Activated CD4-positive, alpha-beta memory T cell treated with anti-CD3 and anti-CD28 coated beads, Interleukin-2, amount 10 ng/mL, durations not matched to agents 7 days and 5 days (primary cell): ENCODE measurements around the gene TUSC2. TPM values are rescaled to one million over a fixed set of nuclear protein-coding genes. Genes with fewer than 3 reads are reported as not detected.

ENCODE experiments used
- CTCF ChIA-PET: fragments of 350-600 bp; sonication (Branson Sonifier 250); formaldehyde crosslinking; loops from one replicate; lab custom pipeline; 2021; ENCODE audit warnings: antibody characterized with exemption, inconsistent platforms; lab: Charles Lee
- POLR2A ChIA-PET: fragments of 350-600 bp; sonication (Branson Sonifier 250); formaldehyde crosslinking; loops from one replicate; lab custom pipeline; 2021; ENCODE audit warnings: antibody characterized with exemption; lab: Charles Lee
- DNase-seq: peaks from one replicate; pipeline ENCODE4 v3.0.0-alpha.2; 2020
- H3K27ac Mint-ChIP-seq: one replicate; pipeline ENCODE4 v1.8.0; 2021; ENCODE audit warnings: mild to moderate bottlenecking, mixed read lengths
- H3K27me3 Mint-ChIP-seq: one replicate; pipeline ENCODE4 v1.8.0; 2021; ENCODE audit warnings: mixed read lengths
- H3K36me3 Mint-ChIP-seq: one replicate; pipeline ENCODE4 v1.8.0; 2021; ENCODE audit warnings: low read depth, mixed read lengths
- H3K4me1 Mint-ChIP-seq: one replicate; pipeline ENCODE4 v1.8.0; 2021; ENCODE audit warnings: mixed read lengths
- H3K4me3 Mint-ChIP-seq: one replicate; pipeline ENCODE4 v1.8.0; 2021; ENCODE audit warnings: mild to moderate bottlenecking, mixed read lengths
- H3K9me3 Mint-ChIP-seq: one replicate; pipeline ENCODE4 v1.8.0; 2021; ENCODE audit warnings: mixed read lengths
- total RNA-seq, 2 experiments: library from RNA; stranded (reverse); gene quantifications; one replicate each; pipeline ENCODE4 v1.2.3, GENCODE V29; 2021

Gene TUSC2
- total RNA-seq, 2 experiments from 2014 or later: 16.8 to 17.9 TPM

DNA sequence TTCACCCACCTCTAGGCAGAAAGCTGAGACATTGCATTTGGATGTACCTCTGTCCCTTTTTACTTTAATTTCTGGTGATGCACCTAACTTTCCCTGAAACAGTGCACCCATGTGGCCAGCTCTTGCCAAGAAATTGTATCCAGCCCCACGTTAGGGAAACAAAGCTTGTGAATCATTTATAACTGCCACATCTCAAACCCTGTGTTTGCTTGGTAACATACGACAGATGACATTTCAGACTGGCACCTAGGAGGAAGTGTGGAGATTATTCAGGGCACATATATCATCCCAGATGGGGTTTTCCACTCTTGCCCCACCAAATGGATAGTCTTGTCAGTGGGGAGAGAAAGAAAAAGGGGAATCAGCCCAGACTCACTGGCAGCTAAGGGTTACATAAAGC lies 24.8 kb upstream of the TUSC2 start:
- POLR2A ChIA-PET: interaction anchor here (0.8 to 32.1 kb wide), 4 partner anchors 25 to 265 kb away, joined by 3 to 704 read pairs (median 4); partner anchors contain the start of genes HYAL2, RASSF1 and TUSC2
- H3K9me3 Mint-ChIP-seq: no peaks in the 10 kb centered on the region
- H3K27ac Mint-ChIP-seq: peak overlapping the region; percentile 53
- peaks cover 69% of the 10 kb centered on the region for H3K4me1 Mint-ChIP-seq
- peaks cover 53% of the 10 kb centered on the region for H3K36me3 Mint-ChIP-seq
- CTCF ChIA-PET: interaction anchor here (0.6 to 7.0 kb wide), 7 partner anchors 10 to 203 kb away, joined by 3 to 31 read pairs (median 4); partner anchors contain the start of genes HYAL3, NAA80 and RASSF1
- DNase-seq: no peak
- no peaks in the 10 kb centered on the region for H3K27me3 Mint-ChIP-seq
- no peak overlapping the region for H3K4me3 Mint-ChIP-seq

DNA sequence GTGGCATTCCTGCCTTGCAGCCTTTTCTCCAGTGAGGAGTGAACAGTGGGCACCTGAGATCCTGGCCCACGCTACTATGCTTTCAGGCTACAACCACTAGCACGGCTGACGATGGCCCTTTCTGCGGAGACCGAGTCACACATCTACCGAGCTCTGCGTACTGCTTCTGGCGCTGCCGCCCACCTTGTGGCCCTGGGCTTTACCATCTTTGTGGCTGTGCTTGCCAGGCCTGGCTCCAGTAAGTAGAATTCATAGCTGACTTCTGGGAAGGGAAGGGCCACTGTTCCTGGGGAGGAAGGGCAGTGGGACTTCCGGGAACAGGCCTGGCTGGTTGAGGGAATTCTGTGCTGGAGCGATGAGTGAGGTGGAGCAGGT lies 23.3 kb upstream of the TUSC2 start:
- Mint-ChIP-seq H3K4me1 (peaks cover 66% of the 10 kb centered on the region), H3K27ac (peak overlapping the region; percentile 93), H3K36me3 (peaks cover 49% of the 10 kb centered on the region), H3K9me3 (no peaks in the 10 kb centered on the region), H3K4me3 (peak overlapping the region; percentile 91), H3K27me3 (no peaks in the 10 kb centered on the region)
- CTCF ChIA-PET: interaction anchor here (0.8 to 7.0 kb wide), 5 partner anchors 12 to 192 kb away, joined by 3 to 65 read pairs (median 31); partner anchors contain the start of genes HYAL3, NAA80 and RASSF1
- POLR2A ChIA-PET: interaction anchor here (1.1 to 32.1 kb wide), 12 partner anchors 8 to 260 kb away, joined by 3 to 704 read pairs (median 9); partner anchors contain the start of genes CISH, HEMK1, HYAL2 and HYAL3
- no peak for DNase-seq

DNA sequence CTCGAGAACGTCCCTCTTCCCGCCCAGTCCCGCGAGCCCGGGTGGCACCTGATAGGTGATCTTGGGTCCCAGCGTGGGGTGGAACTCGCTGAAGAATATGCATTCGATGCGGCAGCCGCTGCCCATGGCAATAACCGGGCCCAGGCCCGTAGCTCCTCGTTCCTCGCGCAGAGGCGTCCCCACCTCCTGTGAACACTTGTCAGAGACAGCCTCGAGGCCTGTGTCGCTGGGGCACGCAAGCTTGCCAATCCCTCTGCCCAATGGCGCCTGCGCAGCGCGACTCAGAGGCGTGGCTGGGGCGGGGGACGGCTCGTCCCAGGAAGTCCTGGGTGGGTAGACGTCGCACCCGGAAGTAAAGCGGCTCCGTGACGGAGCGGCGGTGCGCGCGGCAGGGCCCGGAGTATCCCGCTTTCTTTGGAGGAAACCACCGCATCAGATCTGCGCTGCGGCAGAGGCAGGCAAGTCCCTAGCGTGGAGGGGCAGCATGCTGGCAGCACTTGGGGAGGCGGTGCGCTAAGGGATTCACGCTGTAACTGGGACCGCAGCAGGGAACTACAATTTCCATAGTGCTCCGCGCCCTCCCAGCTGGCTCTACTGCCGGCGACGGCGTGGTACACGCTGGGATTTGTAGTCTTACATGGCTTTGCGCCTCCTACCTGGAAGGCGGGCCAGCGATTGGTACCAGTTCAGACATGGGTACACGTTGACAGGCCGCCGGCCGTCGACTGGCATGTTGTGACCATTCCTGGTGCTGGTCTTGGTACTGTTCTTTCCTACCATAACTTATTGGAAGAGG lies 22.7 kb upstream of the TUSC2 start, which contains the start of the genes CYB561D2 and NPRL2:
Gene CYB561D2, plus strand, starts transcription at position 336 of the 796 bp plus-strand sequence. CDS start 572 bp downstream, outside the sequence.
Gene NPRL2, minus strand, starts transcription at position 249 of the 796 bp plus-strand sequence. Its CDS starts 123 bp downstream, at position 126.
- Mint-ChIP-seq H3K27ac (peak within 1 kb of the TSS; percentile 93), H3K4me1 (peaks cover 66% of the 10 kb centered on the region), H3K9me3 (no peaks in the 10 kb centered on the region), H3K4me3 (peak within 1 kb of the TSS; percentile 91), H3K27me3 (no peaks in the 10 kb centered on the region), H3K36me3 (peaks cover 49% of the 10 kb centered on the region)
- ChIA-PET CTCF (interaction anchor here (0.7 to 7.0 kb wide), 11 partner anchors 9 to 263 kb away, joined by 3 to 65 read pairs (median 4); partner anchors contain the start of genes CISH, HYAL3, NAA80 and RASSF1), POLR2A (interaction anchor here (0.9 to 32.1 kb wide), 17 partner anchors 8 to 268 kb away, joined by 3 to 704 read pairs (median 5); partner anchors contain the start of genes CISH, HEMK1, HYAL2 and HYAL3)
- DNase-seq: peak; percentile 99

DNA sequence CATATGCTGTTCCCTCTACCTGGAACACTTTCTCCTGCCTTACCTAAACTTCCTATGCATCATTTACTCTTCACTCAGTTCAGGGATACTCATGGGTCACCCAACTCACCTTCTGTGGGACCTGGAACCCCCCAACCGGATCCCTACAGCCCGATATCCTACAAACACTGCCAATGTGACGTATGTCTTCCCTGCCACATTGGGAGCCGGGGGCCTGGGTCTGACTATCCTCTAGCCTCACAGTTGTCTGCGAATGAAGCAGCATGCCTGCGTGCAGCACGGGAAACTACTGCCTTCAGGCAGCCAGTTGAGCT lies 22.1 kb upstream of the TUSC2 start:
- Mint-ChIP-seq H3K9me3 (no peaks in the 10 kb centered on the region), H3K36me3 (peaks cover 46% of the 10 kb centered on the region), H3K4me3 (peak overlapping the region; percentile 91), H3K27ac (peak overlapping the region; percentile 93), H3K27me3 (no peaks in the 10 kb centered on the region), H3K4me1 (peaks cover 67% of the 10 kb centered on the region)
- DNase-seq: no peak
- CTCF ChIA-PET: interaction anchor here (0.7 to 7.0 kb wide), 10 partner anchors 10 to 263 kb away, joined by 3 to 65 read pairs (median 4); partner anchors contain the start of genes CISH, RASSF1 and TMEM115
- POLR2A ChIA-PET: interaction anchor here (0.9 to 32.1 kb wide), 17 partner anchors 9 to 268 kb away, joined by 3 to 704 read pairs (median 5); partner anchors contain the start of genes CISH, HEMK1, HYAL2 and HYAL3

DNA sequence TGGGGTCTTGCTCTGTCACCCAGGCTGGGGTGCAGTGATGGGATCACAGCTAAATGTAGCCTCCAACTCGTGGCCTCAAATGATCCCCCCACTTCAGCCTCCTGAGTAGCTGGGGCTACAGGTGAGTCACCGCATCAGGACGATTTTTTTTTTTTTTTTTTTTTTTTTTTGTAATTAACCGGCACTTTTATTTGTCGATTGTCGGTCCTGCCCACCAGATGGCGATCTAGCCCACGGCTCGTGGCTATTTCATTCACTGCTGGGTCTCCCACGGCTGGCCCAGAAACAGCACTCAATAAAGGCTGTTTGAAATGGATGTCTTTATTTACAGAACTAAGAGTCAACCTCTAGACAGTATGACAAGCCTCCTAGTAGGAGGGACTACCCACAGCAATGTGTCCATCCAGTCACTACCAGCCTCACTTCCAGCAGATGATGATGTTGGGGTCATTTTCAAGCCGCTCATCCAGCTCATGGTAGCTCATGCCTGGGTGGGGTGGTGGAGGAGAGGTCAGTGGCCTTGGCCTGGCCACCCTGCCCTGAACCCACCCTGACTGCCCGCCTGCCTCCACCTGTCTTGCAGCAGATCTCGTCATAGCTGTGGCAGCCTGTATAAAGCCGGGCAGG lies 19.3 kb upstream of the TUSC2 start:
- Mint-ChIP-seq H3K27me3 (no peaks in the 10 kb centered on the region), H3K36me3 (peaks cover 30% of the 10 kb centered on the region), H3K27ac (peak overlapping the region; percentile 58), H3K9me3 (no peaks in the 10 kb centered on the region), H3K4me3 (no peak overlapping the region), H3K4me1 (peaks cover 83% of the 10 kb centered on the region)
- DNase-seq: peak; percentile 83
- ChIA-PET CTCF (interaction anchor here (0.6 to 7.0 kb wide), 14 partner anchors 9 to 285 kb away, joined by 3 to 65 read pairs (median 4); partner anchors contain the start of gene RASSF1), POLR2A (interaction anchor here (0.8 to 32.1 kb wide), 7 partner anchors 10 to 265 kb away, joined by 3 to 704 read pairs (median 12); partner anchors contain the start of genes C3orf18, CISH, HYAL2 and HYAL3)

DNA sequence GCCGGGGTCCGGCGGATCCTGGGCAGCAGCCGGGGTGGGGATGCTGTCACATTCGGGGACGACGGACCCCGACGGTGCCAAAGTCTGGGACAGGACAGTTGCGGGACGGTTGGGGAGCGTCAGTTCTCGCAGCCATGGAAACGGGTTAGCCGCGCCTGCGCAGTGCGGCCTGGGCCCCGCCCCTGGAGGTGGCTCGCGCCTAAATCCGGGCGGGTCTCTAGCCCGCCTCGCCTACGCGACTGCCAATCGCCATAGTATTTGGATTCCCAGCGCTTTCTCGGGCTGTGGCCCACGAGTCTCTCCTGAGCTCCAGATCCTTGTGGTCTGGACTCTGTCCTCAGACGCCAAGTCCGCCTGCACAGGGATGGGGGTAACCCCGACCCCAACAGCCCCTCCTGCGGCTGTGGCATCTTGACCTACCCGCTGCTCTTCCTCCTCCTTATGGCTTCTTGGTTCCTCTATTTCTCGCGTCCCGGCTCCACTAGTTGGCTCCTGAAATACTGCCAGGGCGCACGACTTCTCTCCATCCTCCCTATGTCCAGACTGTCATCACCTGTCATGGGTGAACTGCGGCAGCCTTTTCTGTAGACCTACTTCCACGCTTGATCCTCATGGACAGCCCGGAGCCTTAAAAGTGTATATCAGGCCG lies 17.7 kb upstream of the TUSC2 start, which contains the start of gene ZMYND10:
Gene ZMYND10, minus strand, starts transcription at position 147 of the 649 bp plus-strand sequence. CDS start 153 bp downstream, outside the sequence.
- Mint-ChIP-seq H3K36me3 (peaks cover 27% of the 10 kb centered on the region), H3K27ac (peak within 1 kb of the TSS; percentile 54), H3K9me3 (no peaks in the 10 kb centered on the region), H3K27me3 (no peaks in the 10 kb centered on the region), H3K4me1 (peaks cover 85% of the 10 kb centered on the region), H3K4me3 (peak within 1 kb of the TSS; percentile 62)
- POLR2A ChIA-PET: interaction anchor here (1.1 to 32.1 kb wide), 6 partner anchors 11 to 268 kb away, joined by 3 to 704 read pairs (median 6); partner anchors contain the start of genes HEMK1, HYAL2, HYAL3 and NAA80
- CTCF ChIA-PET: interaction anchor here (0.7 to 6.5 kb wide), 3 partner anchors 7 to 285 kb away, joined by 3 to 65 read pairs (median 4); partner anchors contain the start of genes HEMK1 and RASSF1
- peak; percentile 85 for DNase-seq

DNA sequence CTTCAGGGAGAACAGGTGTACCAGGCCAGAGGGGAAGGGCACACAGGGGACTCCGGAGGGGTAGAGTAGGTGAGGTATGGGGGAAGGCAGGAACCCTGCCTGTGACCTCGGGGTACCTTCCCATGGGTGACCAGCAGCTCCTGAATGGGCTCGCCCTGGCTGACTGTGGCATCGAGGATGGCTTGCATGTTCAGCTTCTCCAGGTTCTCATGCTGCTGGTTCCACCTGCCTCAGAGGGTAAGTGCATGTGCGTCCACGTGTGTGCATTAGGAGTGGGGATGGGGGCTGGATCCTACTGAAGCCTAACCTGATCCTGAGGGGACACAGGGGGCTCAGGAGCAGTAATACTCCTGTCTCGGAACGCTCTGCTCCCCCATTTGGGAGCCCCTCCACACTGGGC lies 17.0 kb upstream of the TUSC2 start:
- Mint-ChIP-seq H3K27ac (peak overlapping the region; percentile 54), H3K4me1 (peaks cover 79% of the 10 kb centered on the region)
- DNase-seq: no peak

DNA sequence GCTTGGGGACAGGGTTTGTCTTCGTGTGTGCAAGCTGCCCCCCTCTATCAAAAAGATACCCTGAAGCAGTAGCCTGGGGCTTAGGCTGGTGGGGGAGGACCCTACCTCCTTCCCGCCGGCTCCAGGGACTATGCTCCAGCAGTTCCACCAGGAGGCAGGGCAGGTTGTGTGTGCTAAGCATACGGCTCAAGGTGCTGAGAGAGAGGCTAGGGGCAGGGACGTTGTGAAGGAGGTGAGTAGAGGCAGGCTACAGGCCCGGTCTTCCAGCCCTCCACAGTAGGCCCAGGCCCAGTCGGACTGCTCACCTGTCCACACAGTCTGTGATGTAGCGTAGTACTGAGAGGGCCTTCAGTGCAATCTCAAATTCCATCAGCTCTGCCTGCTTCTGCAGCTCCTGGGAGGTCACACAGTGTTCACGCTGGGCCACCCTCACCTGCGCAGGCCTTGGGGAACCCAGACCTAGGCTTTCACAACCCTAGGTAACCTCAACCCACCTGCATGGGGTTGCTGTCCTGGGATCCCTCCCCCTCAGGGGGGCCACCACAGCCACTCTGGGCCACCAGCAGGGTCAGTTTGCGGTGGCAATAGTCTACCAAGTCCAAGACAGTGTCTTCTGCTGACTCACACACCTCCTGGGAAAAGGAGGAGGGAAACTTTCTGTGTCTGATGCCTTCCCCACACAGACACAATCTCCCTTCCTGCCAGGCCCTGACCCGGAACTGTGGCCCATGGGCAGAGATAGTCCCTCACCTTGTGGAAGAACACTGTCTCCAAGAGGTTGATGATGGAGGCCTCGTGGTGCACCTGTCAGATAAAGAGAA lies 15.0 kb upstream of the TUSC2 start:
- ChIA-PET CTCF (interaction anchor here (0.8 to 3.1 kb wide), 2 partner anchors 11 to 269 kb away, joined by 3 to 17 read pairs; partner anchors contain the start of gene CISH), POLR2A (interaction anchor here (0.7 to 32.1 kb wide), 6 partner anchors 0 to 264 kb away, joined by 3 to 704 read pairs (median 295); partner anchors contain the start of genes C3orf18, CISH, CYB561D2 and HEMK1)
- Mint-ChIP-seq H3K27ac (peak overlapping the region; percentile 94), H3K9me3 (no peaks in the 10 kb centered on the region), H3K4me1 (peaks cover 69% of the 10 kb centered on the region), H3K36me3 (peaks cover 32% of the 10 kb centered on the region), H3K4me3 (no peak overlapping the region), H3K27me3 (no peaks in the 10 kb centered on the region)
- DNase-seq: no peak

More for the DNA sequence above, 17.0 kb upstream of the TUSC2 start:
- H3K9me3 Mint-ChIP-seq: no peaks in the 10 kb centered on the region
- ChIA-PET POLR2A (interaction anchor here (0.7 to 32.1 kb wide), 9 partner anchors 10 to 268 kb away, joined by 3 to 704 read pairs (median 5); partner anchors contain the start of genes CISH, HEMK1, HYAL2 and HYAL3), CTCF (interaction anchor here (0.7 to 1.8 kb wide), 3 partner anchors 224 to 286 kb away, joined by 3 to 4 read pairs (median 3); partner anchors contain the start of gene HEMK1)
- no peaks in the 10 kb centered on the region for H3K27me3 Mint-ChIP-seq
- no peak overlapping the region for H3K4me3 Mint-ChIP-seq
- H3K36me3 Mint-ChIP-seq: peaks cover 24% of the 10 kb centered on the region

DNA sequence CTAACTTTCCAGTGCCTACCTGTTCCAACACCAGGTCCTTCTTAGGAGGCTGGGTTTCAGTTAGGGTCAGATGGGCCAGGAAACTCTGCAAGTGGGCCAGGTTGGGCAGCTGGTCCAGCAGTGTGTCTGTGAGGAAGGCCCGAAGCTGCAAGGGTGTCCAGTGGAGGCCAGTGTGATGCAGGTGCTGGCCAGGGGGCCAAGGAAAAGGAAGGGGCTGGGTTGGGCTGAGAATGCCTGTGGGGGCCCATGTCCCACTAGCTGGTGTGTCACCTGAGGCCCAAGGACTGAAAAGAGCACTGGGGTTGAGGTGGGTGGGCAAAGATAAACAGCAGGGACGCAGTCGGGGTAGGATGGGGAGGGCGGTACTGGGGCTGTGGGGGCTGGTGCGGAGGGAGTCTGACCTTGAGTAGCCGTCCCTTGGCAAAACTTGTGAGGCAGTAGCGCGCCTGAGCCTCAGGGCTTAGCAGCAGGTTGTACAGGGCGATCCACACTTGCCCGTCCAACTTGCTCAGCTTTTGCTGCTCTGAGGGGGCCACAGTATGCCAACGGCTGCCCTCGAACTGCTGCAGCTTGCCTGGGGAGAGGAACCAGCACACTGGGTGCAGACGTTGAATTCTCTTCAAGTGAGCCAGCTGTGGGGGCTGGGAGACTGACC lies 14.1 kb upstream of the TUSC2 start:
- no peaks in the 10 kb centered on the region for H3K9me3 Mint-ChIP-seq
- H3K27me3 Mint-ChIP-seq: no peaks in the 10 kb centered on the region
- CTCF ChIA-PET: interaction anchor here (0.7 to 3.1 kb wide), 4 partner anchors 11 to 270 kb away, joined by 3 to 17 read pairs (median 3); partner anchors contain the start of gene CISH
- peaks cover 33% of the 10 kb centered on the region for H3K36me3 Mint-ChIP-seq
- POLR2A ChIA-PET: interaction anchor here (0.7 to 32.1 kb wide), 6 partner anchors 0 to 265 kb away, joined by 3 to 704 read pairs (median 295); partner anchors contain the start of genes C3orf18, CISH, CYB561D2 and HEMK1
- peak overlapping the region; percentile 43 for H3K4me3 Mint-ChIP-seq
- peak overlapping the region; percentile 94 for H3K27ac Mint-ChIP-seq
- DNase-seq: no peak
- H3K4me1 Mint-ChIP-seq: peaks cover 62% of the 10 kb centered on the region

DNA sequence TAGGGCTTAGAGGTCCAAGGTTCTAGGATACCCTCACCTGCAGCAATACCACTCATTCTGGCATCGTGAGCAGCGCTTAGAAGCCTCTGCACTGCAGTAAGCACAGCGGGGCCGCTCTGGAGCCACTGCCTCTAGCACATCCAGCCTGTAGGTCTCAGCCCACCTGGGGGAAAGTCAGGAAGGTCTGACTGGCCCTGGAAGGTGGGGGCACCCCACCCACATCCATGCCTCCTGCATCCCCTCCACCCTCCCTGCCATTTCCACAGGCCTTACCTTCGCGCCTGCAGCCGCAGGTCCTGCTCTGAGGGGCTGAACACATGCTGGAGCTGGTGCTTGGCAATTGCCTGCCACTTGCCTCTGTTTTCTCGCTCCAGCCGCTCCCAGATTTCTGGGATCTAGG lies 13.5 kb upstream of the TUSC2 start:
- ChIA-PET CTCF (interaction anchor here (1.3 to 5.9 kb wide), 7 partner anchors 7 to 277 kb away, joined by 3 to 65 read pairs (median 5); partner anchors contain the start of genes CYB561D2, HYAL3, NAA80 and NPRL2), POLR2A (interaction anchor here (0.8 to 32.1 kb wide), 11 partner anchors 1 to 313 kb away, joined by 3 to 704 read pairs (median 19); partner anchors contain the start of genes C3orf18, CISH, CYB561D2 and HEMK1)
- peaks cover 61% of the 10 kb centered on the region for H3K4me1 Mint-ChIP-seq
- H3K27me3 Mint-ChIP-seq: no peaks in the 10 kb centered on the region
- peak; percentile 47 for DNase-seq
- H3K27ac Mint-ChIP-seq: peak overlapping the region; percentile 94
- no peaks in the 10 kb centered on the region for H3K9me3 Mint-ChIP-seq
- peaks cover 37% of the 10 kb centered on the region for H3K36me3 Mint-ChIP-seq
- peak overlapping the region; percentile 85 for H3K4me3 Mint-ChIP-seq
